Measurements from ENCODE around the gene SYK. TPM values are rescaled to one million over a fixed set of nuclear protein-coding genes. Genes with fewer than 3 reads are reported as not detected.

The SYK gene
- total and polyA plus RNA-seq, 2 donors (not counting 1 experiment from before 2014, with no cell fraction given), result 60.3 to 242 TPM

DNA sequence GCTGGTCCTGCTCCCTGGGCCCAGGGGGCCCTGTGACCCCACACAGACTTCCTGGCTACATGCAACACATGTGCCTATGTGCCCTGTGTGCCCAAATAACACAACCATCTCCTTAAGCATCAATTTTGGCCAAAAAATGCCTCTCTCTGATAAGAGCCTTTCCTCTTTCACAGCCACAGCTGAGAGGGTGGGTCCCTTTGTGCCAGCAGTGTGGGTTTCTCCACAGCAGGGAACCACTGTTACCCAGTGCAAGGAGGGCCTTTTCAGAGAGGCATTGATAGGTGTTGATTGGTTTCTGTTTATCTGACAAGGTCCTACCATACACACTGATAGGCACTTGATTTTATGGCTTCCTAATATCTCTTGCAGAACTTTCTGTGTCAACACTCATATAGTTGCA is 42.7 kb downstream of the SYK start:
- Histone ChIP-seq H3K27ac (ENCODE audit: low read length in 2 of 2) (peak overlapping the region in 1 of 2 donors; percentile 26), H3K9me3 (ENCODE audit: control extremely low read depth in 1 of 3, control insufficient read depth in 2 of 3, insufficient read depth in 1 of 3, low read length in 2 of 3) (no peaks in the 10 kb centered on the region), H3K4me3 (ENCODE audit: control extremely low read depth in 1 of 5, extremely low read depth in 1 of 5, insufficient read depth in 1 of 5, low read depth in 2 of 5, low read length in 4 of 5) (no peak overlapping the region), H3K36me3 (replicated peaks in 1 of 2; ENCODE audit: control extremely low read depth in 1 of 2, control insufficient read depth in 1 of 2, extremely low read depth in 1 of 2, insufficient read depth in 2 of 2, low read length in 1 of 2) (peaks cover 4 to 76% of the 10 kb centered on the region in 2 experiments), H3K9ac (ENCODE audit: low read length) (no peak overlapping the region), H3K27me3 (replicated peaks in 1 of 4; ENCODE audit: control extremely low read depth in 1 of 4, control insufficient read depth in 3 of 4, insufficient read depth in 4 of 4, low read length in 3 of 4) (no peaks in the 10 kb centered on the region), H2AFZ (ENCODE audit: insufficient read depth, low read depth, low read length, poor library complexity, severe bottlenecking) (no peak overlapping the region), H3K4me1 (ENCODE audit: control insufficient read depth in 2 of 2, insufficient read depth in 2 of 2, low read length in 2 of 2) (peaks cover 35 to 39% of the 10 kb centered on the region in 2 donors), H3K79me2 (ENCODE audit: control insufficient read depth, insufficient read depth, low read length) (peaks cover 86% of the 10 kb centered on the region), H3K4me2 (replicated peaks; ENCODE audit: low read depth, low read length, poor library complexity, severe bottlenecking) (no peak overlapping the region), H4K20me1 (ENCODE audit: control insufficient read depth, insufficient read depth, low read length, poor library complexity, severe bottlenecking) (peaks cover 85% of the 10 kb centered on the region)
- no peak for TF ChIP-seq EZH2 (IDR thresholded peaks at IDR 0.05; ENCODE audit: borderline replicate concordance, insufficient read depth, low read depth, low read length, poor library complexity, severe bottlenecking)
- TF ChIP-seq, protein P1, sequence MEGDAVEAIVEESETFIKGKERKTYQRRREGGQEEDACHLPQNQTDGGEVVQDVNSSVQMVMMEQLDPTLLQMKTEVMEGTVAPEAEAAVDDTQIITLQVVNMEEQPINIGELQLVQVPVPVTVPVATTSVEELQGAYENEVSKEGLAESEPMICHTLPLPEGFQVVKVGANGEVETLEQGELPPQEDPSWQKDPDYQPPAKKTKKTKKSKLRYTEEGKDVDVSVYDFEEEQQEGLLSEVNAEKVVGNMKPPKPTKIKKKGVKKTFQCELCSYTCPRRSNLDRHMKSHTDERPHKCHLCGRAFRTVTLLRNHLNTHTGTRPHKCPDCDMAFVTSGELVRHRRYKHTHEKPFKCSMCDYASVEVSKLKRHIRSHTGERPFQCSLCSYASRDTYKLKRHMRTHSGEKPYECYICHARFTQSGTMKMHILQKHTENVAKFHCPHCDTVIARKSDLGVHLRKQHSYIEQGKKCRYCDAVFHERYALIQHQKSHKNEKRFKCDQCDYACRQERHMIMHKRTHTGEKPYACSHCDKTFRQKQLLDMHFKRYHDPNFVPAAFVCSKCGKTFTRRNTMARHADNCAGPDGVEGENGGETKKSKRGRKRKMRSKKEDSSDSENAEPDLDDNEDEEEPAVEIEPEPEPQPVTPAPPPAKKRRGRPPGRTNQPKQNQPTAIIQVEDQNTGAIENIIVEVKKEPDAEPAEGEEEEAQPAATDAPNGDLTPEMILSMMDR (IDR thresholded peaks at IDR 0.05), result no peak
- intact Hi-C loops (cut with micrococcal nuclease), result no loop called here
- CTCF ChIA-PET, result interaction anchor here (1.1 to 1.5 kb wide), 2 partner anchors 16 to 69 kb away, joined by 3 to 4 read pairs; no protein-coding TSS in a partner anchor
- Mint-ChIP-seq H3K27ac (peak overlapping the region; percentile 7), H3K4me1 (peaks cover 10% of the 10 kb centered on the region), H3K4me3 (no peak overlapping the region), H3K27me3 (no peaks in the 10 kb centered on the region), H3K9me3 (ENCODE audit: insufficient read depth) (no peaks in the 10 kb centered on the region)
- DNase-seq, result no peak
- ATAC-seq (ENCODE audit: low read depth), result no peak
- POLR2A ChIA-PET, result no interaction called here

DNA sequence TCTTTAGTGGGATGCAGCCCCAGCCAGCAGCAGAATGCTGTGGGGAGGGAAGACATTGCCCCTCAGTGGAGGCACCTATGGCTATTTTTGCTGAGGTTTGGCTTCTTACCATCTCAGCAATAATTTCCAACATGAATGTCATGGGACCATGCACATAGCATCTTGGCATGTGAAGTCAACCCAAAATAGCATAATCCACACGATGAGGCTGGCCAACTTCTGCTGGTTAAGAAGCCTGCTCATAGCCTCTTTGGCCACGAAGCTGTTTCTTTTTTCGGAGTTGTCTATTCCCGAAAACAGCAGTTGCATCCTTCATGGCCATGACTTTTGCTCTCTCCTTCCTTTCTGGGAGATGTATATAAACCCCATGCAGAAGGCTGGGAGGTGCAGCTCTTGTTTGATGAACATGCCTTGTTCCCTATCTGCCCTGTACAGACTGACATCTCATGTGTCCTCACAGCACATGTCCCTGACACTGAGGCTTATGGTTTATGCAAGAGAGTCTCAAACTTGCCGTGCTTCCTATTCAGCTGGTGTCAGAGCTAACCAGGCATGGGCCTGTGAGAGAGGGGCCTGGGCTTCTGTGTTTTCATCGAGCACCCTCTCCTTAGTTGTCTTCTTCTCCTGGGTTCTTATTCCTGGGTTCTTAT is 45.3 kb downstream of the SYK start:
- no peak overlapping the region for H2AFZ ChIP-seq (ENCODE audit: insufficient read depth, low read depth, low read length, poor library complexity, severe bottlenecking)
- DNase-seq (no peak), ATAC-seq (ENCODE audit: low read depth) (no peak)
- TF ChIP-seq EZH2 (IDR thresholded peaks at IDR 0.05; ENCODE audit: borderline replicate concordance, insufficient read depth, low read depth, low read length, poor library complexity, severe bottlenecking), result no peak
- TF ChIP-seq, protein P1 (IDR thresholded peaks at IDR 0.05), result no peak
- no peak overlapping the region for H3K9ac ChIP-seq (ENCODE audit: low read length)
- peaks cover 82% of the 10 kb centered on the region for H4K20me1 ChIP-seq (ENCODE audit: control insufficient read depth, insufficient read depth, low read length, poor library complexity, severe bottlenecking)
- no peaks in the 10 kb centered on the region for H3K27me3 Mint-ChIP-seq
- peaks cover 11 to 14% of the 10 kb centered on the region in 2 donors for H3K4me1 ChIP-seq (ENCODE audit: control insufficient read depth in 2 of 2, insufficient read depth in 2 of 2, low read length in 2 of 2)
- H3K4me1 Mint-ChIP-seq, result no peaks in the 10 kb centered on the region
- peaks cover 72% of the 10 kb centered on the region for H3K79me2 ChIP-seq (ENCODE audit: control insufficient read depth, insufficient read depth, low read length)
- ChIA-PET CTCF (interaction anchor here (0.6 to 1.2 kb wide), 3 partner anchors 14 to 31 kb away, joined by 3 to 5 read pairs (median 3); no protein-coding TSS in a partner anchor), POLR2A (no interaction called here)
- no peak overlapping the region for H3K4me3 ChIP-seq (ENCODE audit: control extremely low read depth in 1 of 5, extremely low read depth in 1 of 5, insufficient read depth in 1 of 5, low read depth in 2 of 5, low read length in 4 of 5)
- WGBS (ENCODE audit: insufficient coverage), result 89% methylated on average over 6 of the region's 6 CpGs
- H3K4me2 ChIP-seq (replicated peaks; ENCODE audit: low read depth, low read length, poor library complexity, severe bottlenecking), result no peak overlapping the region
- peak overlapping the region; percentile 53 for H3K27ac Mint-ChIP-seq
- no peak overlapping the region for H3K4me3 Mint-ChIP-seq
- no peaks in the 10 kb centered on the region for H3K27me3 ChIP-seq (replicated peaks in 1 of 4; ENCODE audit: control extremely low read depth in 1 of 4, control insufficient read depth in 3 of 4, insufficient read depth in 4 of 4, low read length in 3 of 4)
- H3K9me3 Mint-ChIP-seq (ENCODE audit: insufficient read depth), result no peaks in the 10 kb centered on the region
- H3K9me3 ChIP-seq (ENCODE audit: control extremely low read depth in 1 of 3, control insufficient read depth in 2 of 3, insufficient read depth in 1 of 3, low read length in 2 of 3), result no peaks in the 10 kb centered on the region
- H3K27ac ChIP-seq (ENCODE audit: low read length in 2 of 2), result no peak overlapping the region
- intact Hi-C loops (cut with micrococcal nuclease), result no loop called here
- H3K36me3 ChIP-seq (replicated peaks in 1 of 2; ENCODE audit: control extremely low read depth in 1 of 2, control insufficient read depth in 1 of 2, extremely low read depth in 1 of 2, insufficient read depth in 2 of 2, low read length in 1 of 2), result peaks cover 4 to 83% of the 10 kb centered on the region in 2 experiments

Measured in B cell (primary cell).